Gastrocnemius medialis (tissue), 4 donors: ENCODE data around the gene DAGLA.

Experiments used
- POLR2A ChIP-seq, 2 donors: fragments of 450-650 bp; IDR thresholded peaks; one replicate each; pipeline ENCODE4 v1.6.1; 2017; ENCODE audit warnings: antibody characterized with exemption in 2 of 2, mild to moderate bottlenecking in 2 of 2, moderate library complexity in 2 of 2
- TF ChIP-seq, protein P1 (sequence below), 5 experiments: fragments of 450-650 bp in 3 of 5; fragments of 200-600 bp in 2 of 5; sonication (generic) in 2 of 5; IDR thresholded peaks in 4 of 5; conservative IDR thresholded peaks in 1 of 5; 1 replicate in 4 of 5; 2 replicates in 1 of 5; pipeline ENCODE4 v1.5.1; 2016 to 2019; ENCODE audit warnings: antibody characterized with exemption in 5 of 5, mild to moderate bottlenecking in 3 of 5, moderate library complexity in 3 of 5

DNA sequence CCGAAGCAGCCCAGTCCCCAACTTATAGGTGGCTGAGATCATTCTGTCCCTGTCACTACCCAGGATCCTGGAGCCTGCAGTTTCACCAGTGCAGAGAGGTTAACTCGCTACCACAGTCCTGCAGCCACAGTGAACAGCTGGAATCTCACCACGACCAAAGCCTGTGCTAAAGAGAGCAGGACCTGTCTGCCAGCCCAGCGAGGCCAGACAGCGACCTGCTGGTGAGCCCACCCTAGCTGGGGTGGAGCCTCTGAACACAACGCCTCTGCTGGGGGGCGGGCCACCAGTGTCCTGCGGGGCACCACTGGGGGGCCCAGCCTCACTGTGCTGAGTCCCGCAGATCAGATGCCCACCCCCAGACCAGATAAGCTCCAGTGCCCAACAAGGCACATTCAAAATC, 33.3 kb downstream of the DAGLA start:
- TF ChIP-seq, protein P1, sequence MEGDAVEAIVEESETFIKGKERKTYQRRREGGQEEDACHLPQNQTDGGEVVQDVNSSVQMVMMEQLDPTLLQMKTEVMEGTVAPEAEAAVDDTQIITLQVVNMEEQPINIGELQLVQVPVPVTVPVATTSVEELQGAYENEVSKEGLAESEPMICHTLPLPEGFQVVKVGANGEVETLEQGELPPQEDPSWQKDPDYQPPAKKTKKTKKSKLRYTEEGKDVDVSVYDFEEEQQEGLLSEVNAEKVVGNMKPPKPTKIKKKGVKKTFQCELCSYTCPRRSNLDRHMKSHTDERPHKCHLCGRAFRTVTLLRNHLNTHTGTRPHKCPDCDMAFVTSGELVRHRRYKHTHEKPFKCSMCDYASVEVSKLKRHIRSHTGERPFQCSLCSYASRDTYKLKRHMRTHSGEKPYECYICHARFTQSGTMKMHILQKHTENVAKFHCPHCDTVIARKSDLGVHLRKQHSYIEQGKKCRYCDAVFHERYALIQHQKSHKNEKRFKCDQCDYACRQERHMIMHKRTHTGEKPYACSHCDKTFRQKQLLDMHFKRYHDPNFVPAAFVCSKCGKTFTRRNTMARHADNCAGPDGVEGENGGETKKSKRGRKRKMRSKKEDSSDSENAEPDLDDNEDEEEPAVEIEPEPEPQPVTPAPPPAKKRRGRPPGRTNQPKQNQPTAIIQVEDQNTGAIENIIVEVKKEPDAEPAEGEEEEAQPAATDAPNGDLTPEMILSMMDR (IDR thresholded peaks at IDR 0.05 in 4 of 5, conservative IDR thresholded peaks at IDR 0.05 in 1 of 5), result no peak
- TF ChIP-seq POLR2A (IDR thresholded peaks at IDR 0.05), result no peak
